Skeletal muscle satellite cell (primary cell): ENCODE measurements around the gene CCDC152.
"Not testable (repeated sequence)": the region's sequence is repeated elsewhere in the genome, so short reads cannot be mapped to it uniquely, and the experiment has no call there.

Source experiments
- H3K27me3 ChIP-seq: 2 replicates; pipeline ENCODE4 v1.7.0; 2013; ENCODE audit warnings: low read length; ENCODE audit not compliant: control insufficient read depth, insufficient read depth
- H3K36me3 ChIP-seq: 2 replicates; pipeline ENCODE4 v1.7.0; 2013; ENCODE audit warnings: mild to moderate bottlenecking, control low read depth, low read length; ENCODE audit not compliant: insufficient read depth
- H3K4me1 ChIP-seq: 2 replicates; pipeline ENCODE4 v1.7.0; 2013; ENCODE audit warnings: low read length; ENCODE audit not compliant: control insufficient read depth, insufficient read depth
- H3K4me2 ChIP-seq: 2 replicates; pipeline ENCODE4 v1.7.0; 2013; ENCODE audit warnings: mild to moderate bottlenecking, low read length
- H3K4me3 ChIP-seq: 2 replicates; pipeline ENCODE4 v1.7.0; 2013; ENCODE audit warnings: low read length
- H3K9ac ChIP-seq: 2 replicates; pipeline ENCODE4 v1.7.0; 2013; ENCODE audit warnings: mild to moderate bottlenecking, low read depth, low read length, moderate library complexity
- H3K9me3 ChIP-seq: replicated peaks from 2 replicates; pipeline ENCODE4 v1.7.0; 2013; ENCODE audit warnings: mild to moderate bottlenecking, control low read depth, low read length

The CCDC152 gene

DNA sequence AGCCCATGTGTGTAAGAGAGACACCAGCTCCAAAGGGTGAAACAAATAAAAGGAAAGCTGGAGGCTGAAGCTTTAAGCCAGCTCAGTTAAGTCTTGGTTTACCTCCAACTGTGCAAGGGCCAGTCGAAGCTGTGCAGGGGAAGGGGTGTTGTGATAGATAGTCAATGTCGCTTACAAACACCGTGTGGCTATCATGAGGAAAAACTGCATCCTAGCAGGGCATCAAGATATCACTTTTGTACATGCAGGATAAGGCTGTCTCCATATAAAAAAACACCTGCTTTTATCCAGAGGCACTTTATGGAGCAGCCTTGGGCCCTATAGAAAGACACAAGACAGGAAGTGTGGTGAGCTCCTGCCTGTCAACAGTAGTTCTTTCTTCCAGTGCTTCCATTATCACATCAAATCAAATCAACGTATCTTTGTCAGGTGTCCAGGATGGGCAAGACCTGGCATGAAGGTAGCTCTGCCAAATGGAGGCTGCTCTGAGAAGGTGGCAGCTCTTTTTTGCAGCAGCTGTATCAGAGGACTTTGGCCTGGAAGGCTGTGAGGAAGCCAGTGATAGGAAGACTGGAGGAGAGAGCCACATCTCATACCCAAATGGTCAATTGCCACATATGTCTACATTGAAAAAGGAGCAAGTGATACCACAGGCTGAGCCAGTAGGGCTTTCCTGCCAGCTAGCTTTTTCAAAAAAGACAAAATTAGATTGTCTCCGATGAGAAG lies 84.4 kb downstream of the CCDC152 start:
- Histone ChIP-seq H3K9me3 (no peaks in the 10 kb centered on the region), H3K4me2 (no peak overlapping the region)

DNA sequence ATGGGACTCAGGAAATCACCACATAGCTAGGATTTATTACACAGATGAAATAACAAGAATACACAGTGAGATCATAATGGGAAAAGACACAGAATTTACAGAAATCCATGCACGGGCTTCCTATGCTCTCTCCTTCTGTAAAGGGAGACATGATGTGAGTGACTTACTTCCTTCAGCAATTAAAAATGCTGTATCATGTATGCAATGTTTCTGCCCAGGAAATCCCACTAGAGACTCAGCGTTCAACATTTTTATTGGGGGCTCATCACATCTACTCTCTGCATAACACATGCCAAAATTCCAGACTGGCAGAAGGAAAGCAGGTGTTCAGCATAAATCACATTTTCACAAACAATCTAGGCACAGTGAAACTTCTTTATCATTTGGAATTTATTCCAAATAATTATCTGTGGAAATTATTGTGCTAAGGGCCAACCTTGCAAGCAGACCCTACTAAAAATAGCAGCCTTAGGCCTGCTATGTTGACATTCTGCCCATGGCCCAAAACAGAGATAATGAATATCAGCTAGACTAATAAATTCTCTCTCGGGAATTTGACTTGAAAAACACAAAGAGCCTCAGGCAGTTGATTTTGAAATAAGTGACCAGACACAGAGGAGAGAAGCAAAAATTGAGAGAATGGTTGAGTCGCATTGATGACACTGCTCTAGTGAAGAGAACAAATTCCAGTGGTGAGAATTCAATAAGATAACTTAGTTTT lies 86.5 kb downstream of the CCDC152 start:
- no peaks in the 10 kb centered on the region for H3K9me3 ChIP-seq
- H3K4me2 ChIP-seq, result no peak overlapping the region

More for the DNA sequence above, 84.4 kb downstream of the CCDC152 start:
- no peak overlapping the region for H3K9ac ChIP-seq
- H3K4me1 ChIP-seq, result peaks cover 28% of the 10 kb centered on the region
- H3K36me3 ChIP-seq, result no peaks in the 10 kb centered on the region
- H3K27me3 ChIP-seq, result no peaks in the 10 kb centered on the region
- no peak overlapping the region for H3K4me3 ChIP-seq

DNA sequence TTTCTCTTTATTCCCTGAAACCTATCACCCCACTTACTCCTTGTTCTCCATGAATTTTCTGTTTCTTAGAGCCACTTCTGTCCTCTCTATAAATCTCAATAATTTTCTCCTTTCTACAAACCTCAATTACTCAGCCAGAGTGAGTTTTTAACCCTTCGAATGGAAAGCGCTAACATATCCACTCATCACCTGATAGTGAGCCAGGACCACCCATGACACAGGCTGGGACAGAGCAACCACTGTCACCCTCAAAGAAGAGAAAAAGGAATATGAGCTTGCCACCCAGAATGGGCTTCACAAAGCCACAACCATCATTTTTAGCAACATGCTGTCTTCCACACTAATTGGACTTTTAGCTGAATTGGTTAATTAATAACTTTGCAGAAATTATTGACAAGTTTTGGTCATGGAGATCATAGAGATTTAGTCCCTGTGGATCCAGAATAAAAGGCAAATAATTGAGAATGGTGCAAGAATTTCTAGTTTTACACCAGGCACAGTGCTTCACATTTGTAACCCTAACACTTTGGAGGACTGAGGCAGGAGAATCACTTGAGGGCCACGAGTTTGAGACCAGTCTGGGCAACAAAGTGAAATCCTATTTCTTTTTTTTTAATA lies 87.2 kb downstream of the CCDC152 start:
- no peak overlapping the region for H3K4me2 ChIP-seq
- H3K9me3 ChIP-seq, result no peaks in the 10 kb centered on the region
- H3K4me1 ChIP-seq, result peaks cover 28% of the 10 kb centered on the region
- no peak overlapping the region for H3K4me3 ChIP-seq
- H3K36me3 ChIP-seq, result no peaks in the 10 kb centered on the region
- no peak overlapping the region for H3K9ac ChIP-seq
- H3K27me3 ChIP-seq, result no peaks in the 10 kb centered on the region

More for the DNA sequence above, 86.5 kb downstream of the CCDC152 start:
- Histone ChIP-seq H3K27me3 (no peaks in the 10 kb centered on the region), H3K36me3 (no peaks in the 10 kb centered on the region), H3K4me1 (peaks cover 28% of the 10 kb centered on the region), H3K9ac (no peak overlapping the region), H3K4me3 (no peak overlapping the region)

- peaks cover 28% of the 10 kb centered on the region for H3K4me1 ChIP-seq
- H3K4me2 ChIP-seq, H3K4me3 ChIP-seq, H3K36me3 ChIP-seq, H3K9ac ChIP-seq, H3K9me3 ChIP-seq, H3K27me3 ChIP-seq: not testable (repeated sequence)
Measured at GRCh38 chr5:42844408-42844807, 87.8 kb downstream of the CCDC152 start.

DNA sequence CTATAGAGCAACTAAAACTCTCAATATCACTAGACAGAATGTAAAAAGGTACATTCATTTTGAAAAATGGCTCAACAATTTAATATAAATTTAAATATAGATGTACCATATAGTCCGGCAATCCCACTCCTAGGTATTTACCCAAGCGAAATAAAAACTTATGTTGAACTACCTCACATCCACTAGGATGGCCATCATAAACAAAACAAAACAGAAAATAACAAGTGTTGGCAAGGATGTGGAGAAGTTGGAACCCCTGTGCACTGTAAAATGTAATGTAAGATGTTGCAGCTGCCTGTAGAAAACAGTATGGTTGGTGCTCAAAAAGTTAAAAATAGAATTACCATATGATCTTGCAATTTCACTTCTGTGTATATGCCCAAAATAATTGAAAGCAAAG lies 91.9 kb downstream of the CCDC152 start:
- Histone ChIP-seq H3K36me3 (no peaks in the 10 kb centered on the region), H3K27me3 (no peaks in the 10 kb centered on the region), H3K4me1 (peaks cover 6% of the 10 kb centered on the region), H3K4me2 (no peak overlapping the region), H3K9ac (no peak overlapping the region), H3K9me3 (no peaks in the 10 kb centered on the region), H3K4me3 (no peak overlapping the region)

- no peak overlapping the region for H3K4me3 ChIP-seq
- no peak overlapping the region for H3K9ac ChIP-seq
- no peaks in the 10 kb centered on the region for H3K9me3 ChIP-seq
- H3K4me1 ChIP-seq, result peaks cover 7% of the 10 kb centered on the region
- H3K27me3 ChIP-seq, result no peaks in the 10 kb centered on the region
- no peak overlapping the region for H3K4me2 ChIP-seq
- no peaks in the 10 kb centered on the region for H3K36me3 ChIP-seq
Measured at GRCh38 chr5:42851481-42851880, 94.9 kb downstream of the CCDC152 start.
